GM12865 (cell line): Measurements from ENCODE around the gene FAM131B.
"Not testable (repeated sequence)": the region's sequence is repeated elsewhere in the genome, so short reads cannot be mapped to it uniquely, and the experiment has no call there.

ENCODE experiments used
- DNase-seq: peaks from one replicate; pipeline ENCODE4 v3.0.0; 2010; ENCODE audit warnings: low read depth
- H3K4me3 ChIP-seq: 2 replicates; pipeline ENCODE4 v1.5.1; 2011; ENCODE audit warnings: mild to moderate bottlenecking, low read depth, low read length, control low read depth
- CTCF ChIP-seq: IDR thresholded peaks from 2 replicates; pipeline ENCODE4 v1.5.1; 2011; ENCODE audit warnings: low read length, control low read depth, low read depth, inconsistent platforms; ENCODE audit not compliant: insufficient read depth; ENCODE audit errors: missing control alignments

The FAM131B gene

GRCh38 chr7:143406002-143406357, 43.5 kb upstream of the FAM131B start:
- TF ChIP-seq CTCF = no peak
- no peak overlapping the region for H3K4me3 ChIP-seq
- DNase-seq = no peak

GRCh38 chr7:143405173-143406001, 42.9 kb upstream of the FAM131B start:
- DNase-seq = no peak
- no peak for TF ChIP-seq CTCF
- no peak overlapping the region for H3K4me3 ChIP-seq

- DNase-seq, H3K4me3 ChIP-seq: not testable (repeated sequence)
Measured at GRCh38 chr7:143402233-143402632, 39.7 kb upstream of the FAM131B start.

GRCh38 chr7:143401265-143401664, 38.8 kb upstream of the FAM131B start:
- TF ChIP-seq CTCF = no peak
- DNase-seq = no peak
- H3K4me3 ChIP-seq = no peak overlapping the region

- no peak overlapping the region for H3K4me3 ChIP-seq
- TF ChIP-seq CTCF = no peak
- DNase-seq = no peak
Measured at GRCh38 chr7:143399642-143400041, 37.1 kb upstream of the FAM131B start.

GRCh38 chr7:143399151-143399550, 36.6 kb upstream of the FAM131B start:
- DNase-seq = no peak
- H3K4me3 ChIP-seq = no peak overlapping the region
- TF ChIP-seq CTCF = no peak

- no peak overlapping the region for H3K4me3 ChIP-seq
- no peak for TF ChIP-seq CTCF
- DNase-seq = no peak
Measured at GRCh38 chr7:143398616-143399015, 36.1 kb upstream of the FAM131B start.
